ENCODE data around the gene SKI. TPM values are rescaled to one million over a fixed set of nuclear protein-coding genes. Genes with fewer than 3 reads are reported as not detected.
A peak's percentile ranks its signal among the peaks of the same experiment; 100 is the strongest.

SKI gene
- total and polyA plus RNA-seq, 7 donors: 7.7 to 32.1 (median 21.4) TPM

DNA sequence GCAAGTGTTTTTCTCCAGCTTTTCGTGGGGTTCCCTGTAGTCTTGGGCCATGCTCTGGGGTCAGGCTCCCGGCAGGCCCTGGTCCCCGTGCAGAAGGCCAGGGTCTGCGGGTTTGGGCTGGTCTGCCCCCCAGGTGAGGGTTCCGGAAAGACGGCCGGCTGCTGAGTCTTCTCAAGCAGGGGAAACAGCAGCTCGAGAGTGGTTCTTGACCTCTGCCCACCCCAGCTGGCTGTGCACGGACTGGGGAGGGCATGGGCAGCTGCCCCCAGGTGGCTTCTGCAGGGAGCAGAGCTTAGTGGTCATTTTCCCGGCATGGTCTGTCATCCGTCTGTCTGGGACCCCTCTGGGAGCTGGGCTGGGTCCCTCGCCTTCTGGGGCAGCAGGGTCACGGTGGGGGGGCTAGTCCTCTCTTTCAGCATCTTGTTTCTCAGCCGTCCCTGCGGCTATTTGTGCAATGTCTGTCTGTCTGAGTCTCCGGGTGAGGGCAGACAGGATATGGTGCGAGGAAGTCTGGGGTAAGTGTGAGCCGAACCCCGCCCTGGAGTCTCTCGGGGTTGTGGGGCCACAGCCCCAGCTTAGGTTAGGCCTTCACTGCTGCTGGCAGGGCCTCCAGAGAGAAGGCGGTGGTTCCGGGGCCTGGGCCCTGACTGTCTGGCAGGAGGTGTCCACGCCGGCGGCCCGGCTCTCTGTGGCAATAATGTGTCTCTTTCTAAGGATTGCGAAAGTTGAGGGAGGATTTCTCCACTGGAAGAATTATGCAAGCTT lies 6.1 kb downstream of the SKI start:
- Histone ChIP-seq H3K4me3 (peak overlapping the region; percentile 71), H3K27me3 (ENCODE audit: insufficient read depth in 3 of 3, low read length in 2 of 3) (no peaks in the 10 kb centered on the region), H3K27ac (peak overlapping the region; percentile 76), H3K4me1 (peaks cover 85% of the 10 kb centered on the region), H3K9me3 (no peaks in the 10 kb centered on the region), H3K36me3 (ENCODE audit: insufficient read depth in 1 of 2, low read depth in 1 of 2) (no peaks in the 10 kb centered on the region)
- 29 to 40% (median 37%) methylated on average over 27 of the region's 27 CpGs for WGBS, 3 donors
- ATAC-seq (peak; percentile 68 to 82 (median 82)), DNase-seq (peak; percentile 96 to 97)
- intact Hi-C loops (cut with DNase I): loop anchor here (5.0 to 10.0 kb wide), 2 partner anchors 71 to 83 kb away; no protein-coding TSS in a partner anchor
- TF ChIP-seq, protein P1, sequence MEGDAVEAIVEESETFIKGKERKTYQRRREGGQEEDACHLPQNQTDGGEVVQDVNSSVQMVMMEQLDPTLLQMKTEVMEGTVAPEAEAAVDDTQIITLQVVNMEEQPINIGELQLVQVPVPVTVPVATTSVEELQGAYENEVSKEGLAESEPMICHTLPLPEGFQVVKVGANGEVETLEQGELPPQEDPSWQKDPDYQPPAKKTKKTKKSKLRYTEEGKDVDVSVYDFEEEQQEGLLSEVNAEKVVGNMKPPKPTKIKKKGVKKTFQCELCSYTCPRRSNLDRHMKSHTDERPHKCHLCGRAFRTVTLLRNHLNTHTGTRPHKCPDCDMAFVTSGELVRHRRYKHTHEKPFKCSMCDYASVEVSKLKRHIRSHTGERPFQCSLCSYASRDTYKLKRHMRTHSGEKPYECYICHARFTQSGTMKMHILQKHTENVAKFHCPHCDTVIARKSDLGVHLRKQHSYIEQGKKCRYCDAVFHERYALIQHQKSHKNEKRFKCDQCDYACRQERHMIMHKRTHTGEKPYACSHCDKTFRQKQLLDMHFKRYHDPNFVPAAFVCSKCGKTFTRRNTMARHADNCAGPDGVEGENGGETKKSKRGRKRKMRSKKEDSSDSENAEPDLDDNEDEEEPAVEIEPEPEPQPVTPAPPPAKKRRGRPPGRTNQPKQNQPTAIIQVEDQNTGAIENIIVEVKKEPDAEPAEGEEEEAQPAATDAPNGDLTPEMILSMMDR (IDR thresholded peaks at IDR 0.05): no peak

DNA sequence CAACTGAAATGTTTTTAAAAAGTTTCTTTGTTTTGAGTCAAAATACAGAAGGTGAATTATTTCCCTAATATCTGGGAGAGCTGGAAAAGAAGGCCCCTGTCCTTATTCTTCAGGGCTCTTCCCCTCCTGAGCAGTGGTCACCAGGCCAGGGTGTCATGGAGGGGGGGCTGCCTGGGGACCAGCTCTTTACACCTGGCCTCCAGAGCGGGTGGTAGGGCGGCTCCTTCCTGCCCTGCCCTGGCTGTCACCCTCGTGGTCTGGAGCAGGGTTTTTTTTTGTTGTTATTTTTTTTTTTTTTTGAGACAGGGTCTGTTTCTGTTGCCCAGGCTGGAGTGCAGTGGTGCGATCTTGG lies 6.6 kb downstream of the SKI start:
- peak overlapping the region; percentile 71 for H3K4me3 ChIP-seq
- no peaks in the 10 kb centered on the region for H3K27me3 ChIP-seq (ENCODE audit: insufficient read depth in 3 of 3, low read length in 2 of 3)
- intact Hi-C loops (cut with DNase I): loop anchor here (5.0 to 10.0 kb wide), 2 partner anchors 70 to 83 kb away; no protein-coding TSS in a partner anchor
- DNase-seq (peak in 1 of 2 donors; percentile 50), ATAC-seq (peak in 3 of 4 donors; percentile 52 to 58 (median 54))
- H3K36me3 ChIP-seq (ENCODE audit: insufficient read depth in 1 of 2, low read depth in 1 of 2): no peaks in the 10 kb centered on the region
- no peaks in the 10 kb centered on the region for H3K9me3 ChIP-seq
- 43 to 52% (median 52%) methylated on average over 4 of the region's 4 CpGs for WGBS, 3 donors
- H3K27ac ChIP-seq: peak overlapping the region; percentile 76
- H3K4me1 ChIP-seq: peaks cover 90% of the 10 kb centered on the region
- TF ChIP-seq, protein P1 (IDR thresholded peaks at IDR 0.05): no peak

DNA sequence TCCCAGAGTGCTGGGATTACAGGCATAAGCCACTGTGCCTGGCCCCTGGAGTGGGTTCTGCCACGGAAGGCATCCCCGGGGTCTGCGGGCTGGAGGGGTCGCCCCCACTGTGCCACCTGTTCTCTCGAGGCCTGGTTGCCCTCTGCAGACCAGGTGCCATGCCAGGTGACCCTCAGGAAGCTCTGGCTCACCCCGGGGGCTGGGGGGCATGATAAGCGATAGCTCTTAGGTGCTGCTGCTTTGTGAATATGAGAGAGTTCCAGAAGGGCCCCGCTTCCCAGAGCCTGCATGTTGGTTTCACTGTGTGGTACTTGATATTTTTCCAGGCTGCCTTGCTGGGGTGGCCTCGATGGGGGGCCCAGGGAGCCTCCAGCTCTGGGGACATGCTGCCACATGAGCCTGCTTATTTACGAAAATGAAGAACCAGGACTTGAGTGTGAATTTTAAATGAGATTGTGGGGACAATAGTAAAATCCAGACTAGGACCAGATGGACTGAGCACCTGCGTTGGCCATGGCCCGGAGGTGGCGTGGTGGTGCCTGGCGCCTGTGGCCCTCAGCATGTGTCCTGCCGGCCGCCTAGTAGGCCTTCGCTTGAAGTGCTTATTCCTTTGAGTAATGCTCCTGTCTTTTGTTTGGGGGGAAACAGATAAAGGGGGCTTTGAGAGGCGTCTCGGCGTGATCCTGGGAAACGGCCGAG lies 7.3 kb downstream of the SKI start:
- intact Hi-C loops (cut with DNase I): loop anchor here in 1 of 2 donors (10.0 kb wide), 1 partner anchor 69 kb away; no protein-coding TSS in a partner anchor
- Histone ChIP-seq H3K36me3 (ENCODE audit: insufficient read depth in 1 of 2, low read depth in 1 of 2) (no peaks in the 10 kb centered on the region), H3K27me3 (ENCODE audit: insufficient read depth in 3 of 3, low read length in 2 of 3) (no peaks in the 10 kb centered on the region), H3K27ac (peak overlapping the region; percentile 76), H3K4me1 (peaks cover 91% of the 10 kb centered on the region), H3K4me3 (peak overlapping the region; percentile 71), H3K9me3 (no peaks in the 10 kb centered on the region)
- TF ChIP-seq, protein P1 (IDR thresholded peaks at IDR 0.05): no peak
- WGBS, 3 donors: 80 to 90% (median 84%) methylated on average over 22 of the region's 22 CpGs
- ATAC-seq (no peak), DNase-seq (no peak)

DNA sequence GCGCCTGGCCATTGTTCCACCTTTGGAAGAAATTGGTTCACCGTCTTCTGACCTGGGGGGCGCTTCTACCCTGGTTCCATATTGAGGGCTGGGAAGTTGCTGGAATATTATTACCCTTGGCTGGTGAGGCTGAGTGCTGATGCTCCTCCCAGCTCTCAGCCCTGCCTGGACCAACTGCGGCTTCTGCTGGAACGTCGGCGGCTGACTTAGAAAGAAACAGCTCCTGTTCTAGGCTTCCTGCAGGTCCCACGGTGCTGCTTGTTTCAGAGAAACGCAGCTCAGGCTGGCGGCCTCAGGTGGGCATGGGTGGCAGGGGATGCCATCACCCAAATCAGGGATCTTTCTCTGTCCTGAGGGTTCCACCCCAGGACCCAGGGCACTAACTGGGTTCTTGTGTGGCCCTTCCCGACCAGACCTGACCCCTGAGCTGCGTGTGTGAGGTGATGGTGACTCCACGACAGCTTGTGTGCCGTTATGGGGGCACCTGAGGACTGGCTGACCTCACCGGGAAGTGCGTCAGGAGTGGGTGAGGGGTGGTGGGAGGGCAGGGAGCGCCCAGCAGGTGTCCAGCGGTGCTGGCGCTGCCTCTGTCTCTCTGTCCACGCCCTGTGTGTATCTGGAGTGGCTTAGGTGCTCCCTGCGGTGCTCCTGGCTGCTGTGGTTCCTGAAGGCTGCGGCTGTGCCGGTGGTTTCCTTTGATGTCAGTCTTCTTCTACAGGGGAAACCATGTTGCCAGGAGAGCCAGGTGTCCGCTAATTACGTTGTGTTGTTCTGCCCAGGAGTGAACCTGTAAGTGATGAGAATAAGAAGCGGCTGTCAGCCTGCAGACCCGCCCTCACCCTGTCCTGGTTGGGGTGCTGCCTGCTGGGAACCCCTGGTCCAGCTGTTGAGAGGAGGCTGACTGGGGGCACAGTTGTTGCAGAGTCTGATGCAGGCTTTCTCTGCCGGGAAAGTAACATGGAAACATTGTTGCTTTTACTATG lies 8.9 kb downstream of the SKI start:
- intact Hi-C loops (cut with DNase I): loop anchor here in 1 of 2 donors (10.0 kb wide), 1 partner anchor 68 kb away; no protein-coding TSS in a partner anchor
- H3K4me3 ChIP-seq: no peak overlapping the region
- H3K27ac ChIP-seq: no peak overlapping the region
- H3K4me1 ChIP-seq: peaks cover 78% of the 10 kb centered on the region
- WGBS, 3 donors: 72 to 79% (median 76%) methylated on average over 28 of the region's 28 CpGs
- ATAC-seq (no peak), DNase-seq (peak in 1 of 2 donors; percentile 16)
- H3K36me3 ChIP-seq (ENCODE audit: insufficient read depth in 1 of 2, low read depth in 1 of 2): peaks cover 0 to 5% of the 10 kb centered on the region in 2 donors
- TF ChIP-seq, protein P1 (IDR thresholded peaks at IDR 0.05): no peak
- H3K9me3 ChIP-seq: no peaks in the 10 kb centered on the region
- no peaks in the 10 kb centered on the region for H3K27me3 ChIP-seq (ENCODE audit: insufficient read depth in 3 of 3, low read length in 2 of 3)
